OCI-LY7 (cell line): ENCODE data around the gene TRAF6. TPM values are rescaled to one million over a fixed set of nuclear protein-coding genes. Genes with fewer than 3 reads are reported as not detected.

ENCODE experiments used
- BruUV-seq: library from RNA; stranded (reverse); fragments of 400-500 nt; replicated peaks from 2 replicates; lab custom pipeline; 2021; lab: Mats Ljungman, UMichigan
- CTCF ChIA-PET: fragments of 300-600 bp; sonication (Branson Sonifier 250); formaldehyde crosslinking; loops from one replicate; lab custom pipeline; 2022; ENCODE audit warnings: antibody characterized with exemption; ENCODE audit not compliant: unreplicated experiment; lab: Charles Lee
- POLR2A ChIA-PET: fragments of 300-600 bp; sonication (Branson Sonifier 250); formaldehyde crosslinking; loops from one replicate; lab custom pipeline; 2022; ENCODE audit warnings: antibody characterized with exemption; lab: Charles Lee
- DNase-seq: peaks from one replicate; pipeline ENCODE4 v3.0.0-alpha.2; 2015; ENCODE audit warnings: low spot score
- H2AFZ ChIP-seq: fragments of 200-600 bp; sonication (generic), shearing (Covaris generic); 2 replicates; pipeline ENCODE4 v1.6.1; 2014; ENCODE audit warnings: mild to moderate bottlenecking, antibody characterized with exemption, low read length, moderate library complexity
- H3K27ac ChIP-seq: fragments of 200-600 bp; sonication (generic); 2 replicates; pipeline ENCODE4 v1.5.1; 2014; ENCODE audit warnings: mixed run types, low read depth, mild to moderate bottlenecking, moderate library complexity, low read length, inconsistent platforms; ENCODE audit not compliant: poor library complexity, severe bottlenecking
- H3K36me3 ChIP-seq: fragments of 200-600 bp; sonication (generic); 2 replicates; pipeline ENCODE4 v1.6.1; 2014; ENCODE audit warnings: mild to moderate bottlenecking, antibody characterized with exemption, low read length, moderate library complexity, mixed read lengths; ENCODE audit not compliant: insufficient read depth
- H3K4me1 ChIP-seq: fragments of 200-600 bp; sonication (generic); 2 replicates; pipeline ENCODE4 v1.5.1; 2014; ENCODE audit warnings: mild to moderate bottlenecking, low read length; ENCODE audit not compliant: insufficient read depth, poor library complexity, severe bottlenecking
- H3K4me2 ChIP-seq: fragments of 200-600 bp; sonication (generic); 2 replicates; pipeline ENCODE4 v1.6.1; 2014; ENCODE audit warnings: mild to moderate bottlenecking, low read length
- H3K4me3 ChIP-seq: fragments of 200-600 bp; sonication (generic); 2 replicates; pipeline ENCODE4 v1.5.1; 2014; ENCODE audit warnings: mild to moderate bottlenecking, low read depth, low read length; ENCODE audit not compliant: poor library complexity, severe bottlenecking
- H3K79me2 ChIP-seq: fragments of 200-600 bp; sonication (generic); 2 replicates; pipeline ENCODE4 v1.6.1; 2016; ENCODE audit warnings: low read depth, mild to moderate bottlenecking, low read length, moderate library complexity, mixed read lengths; ENCODE audit not compliant: insufficient read depth
- H3K9me2 ChIP-seq: fragments of 200-600 bp; sonication (generic); 2 replicates; pipeline ENCODE4 v1.6.1; 2016; ENCODE audit warnings: mild to moderate bottlenecking, low read length, mixed read lengths; ENCODE audit not compliant: insufficient read depth
- H3K9me3 ChIP-seq: fragments of 200-600 bp; sonication (generic); 2 replicates; pipeline ENCODE4 v1.6.1; 2014; ENCODE audit warnings: mild to moderate bottlenecking, mixed run types, low read length, mixed read lengths
- H4K20me1 ChIP-seq: fragments of 200-600 bp; sonication (generic); 2 replicates; pipeline ENCODE4 v1.6.1; 2014; ENCODE audit warnings: mild to moderate bottlenecking, antibody characterized with exemption, low read length, moderate library complexity, mixed read lengths; ENCODE audit not compliant: insufficient read depth
- EZH2phosphoT487 ChIP-seq: fragments of 200-600 bp; sonication (generic); IDR thresholded peaks from 2 replicates; pipeline ENCODE4 v1.6.1; 2018; ENCODE audit warnings: low read depth, borderline replicate concordance, mild to moderate bottlenecking, mixed run types, antibody characterized with exemption, low read length, moderate library complexity, mixed read lengths
- intact Hi-C: fragments of 100-400 bp; cut with micrococcal nuclease; formaldehyde crosslinking; loops from one replicate; pipeline ENCODE4 v1.10.0; 2022; ENCODE audit not compliant: unreplicated experiment
- total RNA-seq, 2 experiments: library from RNA; depleted of rRNA in 1 of 2; stranded (reverse); fragments of >200 nt in 1 of 2; shearing (Covaris generic) in 1 of 2; gene quantifications; 2 replicates each; pipeline ENCODE4 v1.2.3, GENCODE V29; 2014 to 2022
- TF ChIP-seq, protein P1 (sequence below): fragments of 200-600 bp; sonication (generic); conservative IDR thresholded peaks from 2 replicates; pipeline ENCODE4 v1.5.1; 2014; ENCODE audit warnings: mild to moderate bottlenecking, antibody characterized with exemption, low read length, moderate library complexity, mixed read lengths

TRAF6 gene
- total RNA-seq, 2 experiments from 2014 or later, result 5.5 to 10.2 TPM

- no TSS peak for BruUV-seq
- intact Hi-C loops, result no loop called here
- H3K4me2 ChIP-seq, result no peak overlapping the region
- H3K4me1 ChIP-seq, result no peaks in the 10 kb centered on the region
- no peaks in the 10 kb centered on the region; the same call in 1 of the 2 replicates for H3K79me2 ChIP-seq
- no peak overlapping the region for H2AFZ ChIP-seq
- no peaks in the 10 kb centered on the region for H4K20me1 ChIP-seq
- TF ChIP-seq, protein P1, sequence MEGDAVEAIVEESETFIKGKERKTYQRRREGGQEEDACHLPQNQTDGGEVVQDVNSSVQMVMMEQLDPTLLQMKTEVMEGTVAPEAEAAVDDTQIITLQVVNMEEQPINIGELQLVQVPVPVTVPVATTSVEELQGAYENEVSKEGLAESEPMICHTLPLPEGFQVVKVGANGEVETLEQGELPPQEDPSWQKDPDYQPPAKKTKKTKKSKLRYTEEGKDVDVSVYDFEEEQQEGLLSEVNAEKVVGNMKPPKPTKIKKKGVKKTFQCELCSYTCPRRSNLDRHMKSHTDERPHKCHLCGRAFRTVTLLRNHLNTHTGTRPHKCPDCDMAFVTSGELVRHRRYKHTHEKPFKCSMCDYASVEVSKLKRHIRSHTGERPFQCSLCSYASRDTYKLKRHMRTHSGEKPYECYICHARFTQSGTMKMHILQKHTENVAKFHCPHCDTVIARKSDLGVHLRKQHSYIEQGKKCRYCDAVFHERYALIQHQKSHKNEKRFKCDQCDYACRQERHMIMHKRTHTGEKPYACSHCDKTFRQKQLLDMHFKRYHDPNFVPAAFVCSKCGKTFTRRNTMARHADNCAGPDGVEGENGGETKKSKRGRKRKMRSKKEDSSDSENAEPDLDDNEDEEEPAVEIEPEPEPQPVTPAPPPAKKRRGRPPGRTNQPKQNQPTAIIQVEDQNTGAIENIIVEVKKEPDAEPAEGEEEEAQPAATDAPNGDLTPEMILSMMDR, result no peak
- no peak for TF ChIP-seq EZH2phosphoT487
- POLR2A ChIA-PET, result interaction anchor here (0.8 to 1.8 kb wide), 2 partner anchors 9 to 210 kb away, joined by 3 to 4 read pairs; no protein-coding TSS in a partner anchor
- H3K9me3 ChIP-seq, result no peaks in the 10 kb centered on the region
- no peak for DNase-seq
- H3K36me3 ChIP-seq, result peaks cover 50% of the 10 kb centered on the region
- no peak overlapping the region for H3K27ac ChIP-seq
- no peak overlapping the region for H3K4me3 ChIP-seq
- no peaks in the 10 kb centered on the region for H3K9me2 ChIP-seq
- CTCF ChIA-PET, result no interaction called here
These were observed 9.8 kb downstream of the TRAF6 start for GRCh38 chr11:36500315-36500721.

DNA sequence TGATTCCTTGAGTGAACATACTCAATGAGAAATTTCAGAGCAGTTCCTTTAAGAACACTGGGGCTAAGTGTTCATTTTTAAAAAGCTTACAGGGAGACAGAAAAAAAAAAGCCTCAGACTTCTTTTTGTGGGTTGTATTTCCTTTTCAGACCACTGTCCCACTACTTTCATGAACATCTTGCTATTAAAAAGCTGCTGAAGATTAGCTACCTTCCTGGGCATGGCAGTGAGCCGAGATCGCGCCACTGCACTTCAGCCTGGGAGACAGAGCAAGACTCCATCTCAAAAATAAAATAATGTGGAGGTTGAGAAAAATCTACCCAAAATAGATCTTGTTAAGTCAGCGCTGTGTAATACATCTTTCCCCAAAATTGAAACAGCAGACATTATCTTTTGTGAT is 10.8 kb downstream of the TRAF6 start:
- POLR2A ChIA-PET, result interaction anchor here (1.1 kb wide), 1 partner anchor 10 kb away, joined by 5 read pairs; no protein-coding TSS in a partner anchor

GRCh38 chr11:36498721-36499120 is 11.4 kb downstream of the TRAF6 start:
- Histone ChIP-seq H3K4me3 (no peak overlapping the region), H3K4me1 (no peaks in the 10 kb centered on the region), H3K9me3 (no peaks in the 10 kb centered on the region), H2AFZ (no peak overlapping the region), H3K79me2 (no peaks in the 10 kb centered on the region; the same call in 1 of the 2 replicates), H3K27ac (no peak overlapping the region), H3K36me3 (peaks cover 59% of the 10 kb centered on the region), H3K4me2 (no peak overlapping the region), H3K9me2 (no peaks in the 10 kb centered on the region), H4K20me1 (no peaks in the 10 kb centered on the region)
- no TSS peak for BruUV-seq
- DNase-seq, result no peak
- ChIA-PET CTCF (no interaction called here), POLR2A (interaction anchor here (0.6 to 1.1 kb wide), 2 partner anchors 10 to 37 kb away, joined by 3 to 5 read pairs; no protein-coding TSS in a partner anchor)
- intact Hi-C loops, result no loop called here
- TF ChIP-seq, protein P1, result no peak
- no peak for TF ChIP-seq EZH2phosphoT487

More for the DNA sequence above, 10.8 kb downstream of the TRAF6 start:
- DNase-seq, result no peak
- H3K4me2 ChIP-seq, result no peak overlapping the region
- intact Hi-C loops, result no loop called here
- H2AFZ ChIP-seq, result no peak overlapping the region
- no peak for TF ChIP-seq EZH2phosphoT487
- TF ChIP-seq, protein P1, result no peak
- no TSS peak for BruUV-seq
- H3K36me3 ChIP-seq, result peaks cover 57% of the 10 kb centered on the region
- CTCF ChIA-PET, result no interaction called here
- no peak overlapping the region for H3K27ac ChIP-seq
- H3K4me1 ChIP-seq, result no peaks in the 10 kb centered on the region
- no peaks in the 10 kb centered on the region for H3K9me2 ChIP-seq
- H4K20me1 ChIP-seq, result no peaks in the 10 kb centered on the region
- no peaks in the 10 kb centered on the region for H3K9me3 ChIP-seq
- no peak overlapping the region for H3K4me3 ChIP-seq
- no peaks in the 10 kb centered on the region; the same call in 1 of the 2 replicates for H3K79me2 ChIP-seq
